GM12891 (cell line): Measurements from ENCODE around the gene TRAFD1.

Experiments
- POLR2A ChIP-seq: IDR thresholded peaks from 2 replicates; pipeline ENCODE4 v1.6.1; 2011; ENCODE audit warnings: low read depth, low read length, control low read depth
- POLR2AphosphoS5 ChIP-seq: IDR thresholded peaks from 2 replicates; pipeline ENCODE4 v1.6.1; 2011; ENCODE audit warnings: low read depth, low read length, control low read depth
- TAF1 ChIP-seq: IDR thresholded peaks from 2 replicates; pipeline ENCODE4 v1.6.1; 2011; ENCODE audit warnings: low read depth, low read length, control low read depth

GRCh38 chr12:112148031-112148513, 22.7 kb downstream of the TRAFD1 start:
- no peak for TF ChIP-seq TAF1
- TF ChIP-seq POLR2A: no peak
- no peak for TF ChIP-seq POLR2AphosphoS5
